Activated CD8-positive, alpha-beta memory T cell treated with anti-CD3 and anti-CD28 coated beads for 1 hour (primary cell): ENCODE data around the gene NKX2-3.

Experiments used
- DNase-seq, 2 donors: peaks; one replicate each; pipeline ENCODE4 v3.0.0-alpha.2; 2020; ENCODE audit warnings: low read depth in 1 of 2; ENCODE audit errors: extremely low read depth in 1 of 2

The NKX2-3 gene

DNA sequence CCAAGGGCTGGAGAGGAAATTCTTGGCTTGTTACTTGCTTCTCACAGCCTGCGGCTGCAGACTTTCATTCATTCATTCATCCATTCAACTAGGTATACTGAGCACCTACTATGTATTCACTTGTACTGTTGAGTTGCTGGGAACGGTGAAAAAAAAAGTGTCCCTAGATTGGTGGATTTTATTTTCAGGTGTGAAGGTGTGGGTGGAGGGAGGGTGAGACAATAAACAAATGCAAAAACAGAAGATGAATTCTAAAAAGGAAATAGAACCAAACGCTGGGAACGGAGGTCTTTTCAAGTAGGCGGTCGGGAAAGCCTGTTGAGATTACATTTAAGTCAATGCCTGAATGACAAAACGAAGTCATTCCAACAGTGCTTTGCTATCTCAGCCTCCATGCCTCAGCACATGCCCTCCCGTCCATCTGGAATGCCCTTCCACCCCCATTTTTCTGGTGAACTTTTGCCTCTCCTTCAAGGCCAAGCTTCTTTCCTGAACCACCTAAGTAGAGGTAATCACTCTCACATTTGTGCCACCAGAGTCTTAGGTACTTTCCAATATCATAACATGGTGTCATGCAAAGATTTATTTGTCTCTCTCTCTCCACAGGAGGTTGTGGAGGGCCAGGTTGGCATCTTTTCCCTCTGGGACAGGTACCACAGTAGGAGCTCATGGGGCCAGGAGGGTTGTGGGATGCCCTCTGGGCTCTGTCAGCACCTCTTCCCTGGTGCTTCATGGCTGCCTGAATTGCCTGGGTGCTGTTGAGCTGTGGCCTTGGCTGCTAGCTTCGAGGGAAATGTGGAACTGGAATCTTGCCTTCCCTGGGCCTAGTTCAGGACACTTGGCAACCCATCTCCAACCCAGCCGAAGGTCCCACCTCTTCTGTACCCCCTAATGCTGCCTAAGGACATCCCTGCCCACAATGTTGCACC, 5.5 kb downstream of the NKX2-3 start:
- no peak for DNase-seq

DNA sequence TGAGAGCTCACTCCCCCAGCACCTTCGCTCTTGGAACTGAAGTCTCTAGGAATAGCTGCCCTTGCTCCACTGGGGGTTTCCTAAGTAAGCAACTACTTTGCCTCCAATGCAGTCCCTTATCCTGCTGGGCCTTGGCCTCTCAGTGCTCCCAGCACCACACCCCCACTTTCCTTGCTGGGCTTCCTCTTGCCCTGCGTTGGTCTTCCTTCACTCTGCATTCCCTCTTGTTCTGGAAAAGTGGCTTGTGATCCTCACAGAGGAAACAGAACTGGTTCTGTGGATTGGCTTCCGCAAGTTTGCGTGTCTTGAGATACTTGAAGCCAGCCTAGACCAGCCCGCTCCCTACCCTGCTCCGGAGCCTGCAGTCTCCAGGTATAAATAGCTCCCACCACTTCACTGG, 6.4 kb downstream of the NKX2-3 start:
- no peak for DNase-seq

DNA sequence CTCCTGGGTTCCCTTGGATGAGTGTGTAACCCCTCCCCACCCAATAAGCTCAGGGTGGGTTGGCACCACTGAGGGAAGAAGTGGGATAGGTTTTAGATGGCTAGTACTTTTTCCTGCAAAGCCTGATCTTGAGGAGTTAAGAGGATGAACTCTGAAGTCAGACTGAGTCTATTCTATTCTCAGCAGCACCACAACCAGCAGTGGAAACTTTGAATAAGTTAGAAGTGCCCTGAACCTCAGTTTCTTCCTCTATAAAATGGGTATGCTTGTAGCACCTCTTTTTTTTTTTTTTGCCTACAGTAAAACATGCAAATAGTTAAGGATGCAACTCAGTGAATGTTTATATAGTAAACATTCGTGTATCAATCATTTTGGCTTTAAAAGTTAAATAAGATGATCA, 7.1 kb downstream of the NKX2-3 start:
- DNase-seq = no peak

DNA sequence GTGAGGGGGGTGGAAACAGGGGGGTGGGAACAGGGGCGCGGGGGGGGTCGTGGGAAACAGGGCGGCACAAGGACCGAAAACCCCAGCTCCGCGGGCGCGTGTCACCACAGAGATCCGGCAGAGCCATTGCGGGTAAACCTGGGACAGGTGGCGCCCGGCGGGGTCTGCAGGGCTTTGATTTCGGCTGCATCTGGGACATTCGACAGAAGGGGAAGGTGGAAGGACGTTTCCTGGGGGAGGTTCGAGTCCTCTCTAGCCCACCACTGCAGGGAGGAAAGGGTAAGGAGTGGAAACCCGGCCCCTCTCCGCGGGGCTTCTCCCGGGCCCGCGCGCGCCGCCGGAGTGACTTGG, 7.5 kb downstream of the NKX2-3 start:
- DNase-seq = no peak

DNA sequence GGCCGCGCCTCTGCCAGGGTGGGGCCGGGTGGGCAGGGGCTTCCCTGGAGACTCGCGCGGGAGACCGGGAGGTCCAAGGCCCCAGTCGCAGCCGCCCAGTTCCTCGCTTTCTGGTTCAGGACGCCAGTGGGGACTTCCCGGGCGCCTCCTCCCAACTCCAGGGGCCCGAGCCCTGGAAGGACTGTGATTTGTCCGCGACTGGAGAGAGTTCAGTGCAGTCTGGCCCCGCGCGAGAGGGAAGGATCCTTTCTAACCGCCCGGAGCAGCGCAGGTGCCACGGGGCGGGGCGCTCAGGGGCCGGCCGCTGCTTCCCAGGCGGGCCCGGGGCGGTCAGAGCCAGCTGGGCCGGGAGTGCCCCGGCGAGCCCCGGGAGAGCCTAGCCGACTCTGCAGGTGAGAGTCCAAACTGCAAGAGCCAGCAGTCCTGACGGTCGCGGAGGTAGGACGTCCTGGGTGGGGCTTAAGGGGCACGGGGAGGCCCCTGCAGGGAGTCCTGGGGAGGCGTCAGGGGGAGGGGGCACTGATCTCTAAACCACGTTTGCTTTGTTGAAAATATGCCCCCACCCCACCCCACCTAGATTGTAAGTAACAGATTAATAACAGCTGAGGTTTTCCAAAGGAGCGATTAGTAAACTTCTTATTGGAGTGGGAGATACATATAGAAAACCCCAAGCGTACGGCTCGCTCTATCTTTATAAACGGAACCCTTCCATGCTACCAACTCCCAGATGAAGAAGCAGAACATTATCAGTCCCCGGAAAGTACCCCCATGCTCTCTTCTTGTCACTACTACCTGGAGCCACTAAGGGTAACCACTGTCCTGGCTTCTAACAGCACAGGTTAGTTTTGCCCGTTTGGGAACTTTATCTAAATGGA, 8.2 kb downstream of the NKX2-3 start:
- DNase-seq = no peak

DNA sequence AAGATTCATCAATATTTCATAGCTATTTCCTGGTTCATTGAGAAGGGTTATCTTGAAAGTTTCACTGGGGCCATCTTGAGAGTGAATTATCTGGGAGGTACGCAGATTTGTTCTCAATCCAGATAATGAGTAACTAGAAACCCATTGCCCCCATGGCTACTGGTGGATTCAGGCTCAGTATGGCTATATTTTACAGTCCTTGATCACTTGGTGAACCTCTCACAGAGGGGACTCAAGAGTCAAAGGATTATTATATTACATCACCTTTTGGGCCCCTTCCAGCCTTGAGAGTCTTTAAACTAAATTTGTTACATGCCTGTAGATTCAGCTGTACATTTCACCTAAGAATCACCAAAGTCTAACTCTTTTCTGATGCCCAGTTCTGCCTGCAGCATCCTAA, 11.6 kb downstream of the NKX2-3 start:
- no peak for DNase-seq

DNA sequence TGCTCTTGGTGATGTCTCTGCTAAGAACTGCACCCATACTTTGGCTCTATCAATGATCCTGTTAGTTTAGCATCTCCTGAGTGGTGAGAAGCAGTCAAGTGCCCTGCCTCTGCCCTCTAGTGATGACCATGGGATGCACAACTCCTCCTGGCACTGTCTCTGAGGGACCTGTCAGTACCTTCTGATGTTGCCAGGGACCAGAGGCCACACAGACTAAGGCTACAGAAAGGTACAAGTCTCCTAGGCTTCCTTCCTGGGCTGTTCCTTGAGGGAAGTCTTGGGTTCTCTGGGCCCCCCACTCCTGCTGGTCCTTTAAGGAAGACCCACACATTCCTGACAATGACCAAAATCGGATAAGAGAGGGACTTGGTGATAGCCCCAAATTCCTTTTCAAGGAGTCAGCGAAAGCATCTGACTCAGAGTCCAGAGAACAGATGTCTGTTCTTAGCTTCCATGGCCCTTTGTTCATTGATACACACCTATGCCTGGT, 15.3 kb downstream of the NKX2-3 start:
- DNase-seq = no peak

DNA sequence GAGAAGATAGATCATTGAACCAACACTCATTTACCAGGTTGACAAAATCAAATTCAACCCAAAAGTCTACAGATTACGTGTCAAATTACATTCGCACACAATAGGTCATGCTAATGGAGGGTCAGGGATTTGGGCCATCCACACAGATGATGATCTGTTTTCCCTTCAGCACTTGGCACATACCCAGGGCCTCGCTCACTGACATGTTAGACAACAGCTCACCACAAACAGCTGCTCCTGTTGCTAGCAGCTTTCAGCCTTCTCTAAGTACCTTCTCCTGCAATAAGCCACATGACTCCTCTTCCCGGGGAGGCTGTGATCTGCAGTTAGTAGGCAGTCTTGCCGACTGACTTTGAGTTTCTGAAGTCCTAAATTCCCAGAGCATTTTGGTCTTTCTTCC, 18.4 kb downstream of the NKX2-3 start:
- no peak for DNase-seq

DNA sequence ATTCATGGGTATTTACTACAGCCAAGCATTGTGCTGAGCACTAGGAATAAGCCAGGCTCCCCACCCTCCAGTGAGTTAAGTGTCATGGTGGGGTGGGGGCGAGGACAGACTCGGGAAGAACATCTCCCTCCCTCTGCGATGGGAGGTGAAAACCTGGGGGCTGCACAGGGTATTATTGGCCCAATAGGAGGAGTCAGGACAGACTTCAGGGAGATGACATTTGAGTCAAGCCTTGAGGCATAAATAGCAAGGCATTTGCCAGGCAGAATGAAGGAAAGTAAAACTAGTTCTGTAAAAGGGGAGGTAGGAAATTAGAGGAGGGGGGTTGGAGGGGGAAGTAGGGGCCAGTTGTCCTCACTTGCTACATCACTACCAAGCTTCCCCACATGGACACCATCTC, 18.9 kb downstream of the NKX2-3 start:
- no peak for DNase-seq

DNA sequence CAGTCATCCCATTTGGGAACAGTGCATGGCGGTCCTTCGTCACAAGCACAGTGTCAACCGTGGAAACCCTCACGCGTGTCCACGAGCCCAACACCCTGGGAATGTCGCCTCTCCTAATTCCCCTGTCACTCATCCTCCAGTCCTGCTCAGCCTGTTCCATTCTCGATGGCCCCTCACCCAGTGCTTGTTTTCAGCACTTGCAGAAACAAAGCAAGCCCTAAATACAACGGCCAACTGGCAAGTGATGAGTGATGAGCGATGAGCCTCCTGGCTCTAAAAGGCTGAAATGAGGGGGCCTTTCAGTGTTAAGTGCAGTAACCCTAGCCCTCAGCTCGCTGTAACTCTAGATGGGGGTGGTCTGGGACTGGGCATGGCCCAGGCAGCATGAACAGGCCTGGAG, 22.6 kb downstream of the NKX2-3 start:
- DNase-seq = no peak

DNA sequence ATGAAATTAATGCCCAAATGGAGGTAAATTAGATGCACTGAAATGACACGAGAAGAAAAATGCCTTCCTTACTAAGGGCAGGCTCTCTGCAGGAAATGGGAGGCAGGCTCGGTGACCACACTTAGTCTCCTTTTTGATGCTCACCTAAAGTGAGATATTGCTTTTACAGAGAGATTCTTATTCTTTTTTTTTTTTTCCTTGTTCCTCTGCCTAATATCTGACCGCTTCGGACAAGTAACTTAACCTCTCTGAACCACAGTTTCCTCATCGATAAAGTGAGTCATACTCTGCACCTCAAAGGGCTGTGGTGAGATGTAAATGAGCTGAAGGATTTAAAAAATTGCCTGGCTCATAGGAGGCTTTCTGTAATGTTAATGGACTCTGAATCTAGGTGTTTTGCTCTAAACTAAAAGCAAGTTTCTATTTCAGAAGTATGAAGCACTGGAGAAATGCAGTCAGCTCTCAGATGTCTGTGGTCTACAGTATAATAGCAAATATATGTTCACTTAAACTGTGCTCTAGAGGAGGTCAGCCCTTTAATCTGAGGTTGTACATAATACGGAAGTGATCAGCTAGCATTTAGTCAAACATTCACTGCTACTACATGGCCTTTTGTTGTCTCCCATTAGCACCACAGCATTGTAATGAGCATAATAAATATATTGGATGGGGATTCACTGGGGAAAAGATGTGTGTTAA, 23.2 kb downstream of the NKX2-3 start:
- DNase-seq = no peak

DNA sequence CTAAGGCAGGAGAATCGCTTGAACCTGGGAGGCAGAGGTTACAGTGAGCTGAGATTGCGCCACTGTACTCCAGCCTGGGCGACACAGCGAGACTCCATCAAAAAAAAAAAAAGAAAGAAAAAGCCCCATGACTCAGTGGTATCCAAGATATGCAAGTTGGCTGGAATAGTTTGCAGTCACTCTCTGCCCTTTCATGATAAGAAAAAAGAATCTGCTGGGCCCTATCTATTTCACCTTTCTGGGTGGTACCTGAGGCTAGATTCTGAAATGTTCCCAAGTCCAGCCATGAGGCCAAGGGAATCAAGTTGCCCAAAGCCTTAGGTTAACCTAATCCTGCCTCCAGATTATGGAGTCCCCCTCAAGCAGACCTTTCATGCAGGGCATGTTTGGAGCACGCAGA, 24.3 kb downstream of the NKX2-3 start:
- no peak for DNase-seq

DNA sequence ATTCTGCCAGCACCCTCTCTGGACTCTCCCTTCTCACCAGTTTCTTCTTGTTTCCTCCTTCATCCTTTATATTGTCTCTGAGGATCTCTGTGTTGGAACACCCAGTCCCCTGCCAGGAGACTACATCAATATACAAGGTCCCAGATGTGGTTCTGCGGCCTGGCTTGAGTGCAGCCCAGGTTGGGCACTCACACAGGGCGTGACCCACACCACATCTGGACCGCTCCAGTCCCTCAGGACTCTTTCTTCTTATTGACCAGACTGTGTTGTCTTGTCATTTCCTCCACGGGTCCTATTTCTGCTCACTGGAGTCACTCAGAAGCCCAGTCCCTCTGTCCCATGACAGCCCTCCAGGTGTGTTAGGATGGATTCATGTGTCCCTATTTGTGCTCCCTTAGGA, 26.0 kb downstream of the NKX2-3 start:
- DNase-seq = no peak

DNA sequence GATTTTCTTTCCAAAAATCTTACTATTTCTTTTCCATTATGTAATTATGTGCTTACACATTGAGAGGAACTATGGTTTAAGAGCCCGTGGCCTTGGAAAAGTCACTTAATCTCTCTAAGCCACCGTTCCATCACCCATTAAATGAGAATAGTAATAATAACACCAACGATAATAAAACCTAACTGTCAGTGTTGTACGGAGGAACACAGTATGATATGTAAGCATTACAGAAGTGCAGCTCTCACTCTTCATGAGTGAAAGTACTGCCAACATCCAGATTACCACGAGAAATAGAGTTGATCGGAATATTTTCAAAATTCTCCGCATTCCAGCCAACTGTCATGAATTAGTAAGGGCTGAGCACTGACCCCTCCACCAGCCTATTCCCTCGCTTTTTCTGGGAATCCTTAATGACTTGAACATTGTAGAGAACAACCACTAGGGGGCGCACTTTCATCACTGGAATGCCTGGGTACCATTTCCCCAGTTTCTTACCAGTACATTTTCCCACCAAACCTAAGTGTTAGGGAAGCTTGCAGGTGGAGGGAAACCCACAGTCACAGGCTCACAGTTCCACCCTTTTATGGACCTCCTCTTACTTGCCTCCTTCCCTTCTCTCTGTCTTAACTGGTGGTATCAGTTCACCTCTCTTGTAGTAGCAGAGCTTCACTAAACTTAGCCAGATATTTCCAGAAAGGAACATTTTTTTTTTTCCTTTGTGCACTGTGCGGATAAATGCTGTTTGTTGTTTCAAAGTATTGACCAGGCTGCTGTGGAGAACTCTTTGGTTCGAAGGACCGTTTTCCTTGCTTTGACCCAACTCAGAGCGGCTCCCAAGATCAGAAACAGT, 27.8 kb downstream of the NKX2-3 start:
- DNase-seq = peak in 1 of 2 donors; percentile 14

DNA sequence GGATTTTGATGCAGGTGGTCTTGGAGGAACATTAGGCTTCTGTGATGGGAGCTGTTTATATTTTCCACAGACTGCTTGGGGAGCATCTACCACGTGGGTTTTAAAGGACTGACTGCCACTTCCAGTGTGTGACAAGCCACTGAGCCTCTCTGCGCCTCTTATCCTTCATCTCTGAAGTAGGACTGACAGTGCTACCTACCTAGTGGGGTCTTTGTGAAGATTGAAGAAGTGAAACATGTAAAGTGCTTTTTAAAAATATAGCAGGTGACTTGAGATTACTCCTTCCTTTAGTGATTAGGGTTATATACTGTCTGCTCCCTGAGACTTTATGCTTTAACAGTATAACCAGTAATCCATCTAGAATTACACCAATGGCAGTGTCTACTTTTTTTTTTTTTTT, 29.9 kb downstream of the NKX2-3 start:
- DNase-seq = no peak

DNA sequence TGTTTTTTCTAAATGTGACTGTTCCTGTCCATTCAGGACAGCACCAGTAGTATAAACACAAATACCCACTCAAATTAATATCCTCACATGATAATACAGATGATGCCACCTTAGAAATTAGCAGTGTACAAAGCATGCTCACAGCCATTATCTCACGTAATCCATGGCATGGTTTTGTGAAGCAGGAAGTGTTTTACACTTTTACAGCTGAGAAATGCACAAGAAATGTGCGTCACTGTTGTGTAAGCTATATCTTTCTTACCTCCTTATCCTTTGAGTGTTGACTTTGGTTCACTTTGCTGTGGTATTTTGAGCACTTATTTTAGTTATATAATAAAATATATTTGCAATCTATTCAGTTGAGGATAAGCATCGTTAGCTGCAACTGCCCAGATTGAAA, 31.6 kb downstream of the NKX2-3 start:
- no peak for DNase-seq

DNA sequence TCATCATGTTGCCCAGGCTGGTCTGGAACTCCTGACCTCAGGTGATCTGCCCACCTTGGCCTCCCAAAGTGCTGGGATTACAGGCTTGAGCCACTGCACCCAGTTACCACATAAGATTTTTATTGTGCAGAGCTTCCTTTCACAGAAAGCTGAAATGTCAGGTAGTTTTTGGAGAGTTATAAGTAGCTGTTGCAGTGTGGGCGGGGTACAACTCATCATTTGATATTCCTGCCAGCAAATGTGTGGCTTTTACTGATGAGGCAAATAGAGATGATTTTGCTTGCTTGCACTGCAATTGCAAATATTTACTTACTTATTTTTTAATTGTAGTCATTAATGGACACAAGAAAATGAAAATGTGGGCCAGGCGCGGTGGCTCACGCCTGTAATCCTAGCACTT, 32.4 kb downstream of the NKX2-3 start:
- no peak for DNase-seq

DNA sequence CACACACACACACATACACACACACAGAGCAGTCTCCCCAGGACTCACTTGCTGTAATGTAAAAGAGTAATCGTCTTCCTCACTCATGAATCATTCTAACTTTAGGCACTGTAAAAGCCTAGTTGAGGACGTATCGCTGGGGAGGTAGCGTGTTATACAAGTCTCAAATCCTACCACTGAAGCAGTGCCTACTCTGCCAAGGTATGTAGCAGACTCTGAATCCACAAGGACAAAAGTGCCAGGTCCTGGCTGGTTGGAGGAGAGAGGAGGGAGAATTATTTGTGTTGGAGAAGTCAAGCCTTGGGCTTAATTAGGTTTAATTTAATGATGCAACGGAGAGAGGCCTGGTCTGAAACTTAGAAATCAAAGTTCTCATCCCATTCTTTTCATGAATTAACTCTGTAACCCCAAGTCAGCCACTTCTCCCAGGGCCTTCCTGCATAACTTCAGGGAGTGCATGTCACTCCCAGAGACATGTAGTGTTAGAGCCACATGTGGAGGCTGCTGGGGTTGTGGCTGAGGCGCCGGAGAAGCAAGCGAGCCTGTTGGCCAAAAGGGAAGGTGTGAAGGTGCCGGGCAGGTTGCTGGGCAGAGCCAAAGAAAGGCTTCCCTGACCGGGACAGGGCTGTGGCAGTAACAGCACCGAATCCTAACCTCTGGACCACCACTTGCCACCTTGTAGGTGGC, 36.7 kb downstream of the NKX2-3 start:
- DNase-seq = no peak

DNA sequence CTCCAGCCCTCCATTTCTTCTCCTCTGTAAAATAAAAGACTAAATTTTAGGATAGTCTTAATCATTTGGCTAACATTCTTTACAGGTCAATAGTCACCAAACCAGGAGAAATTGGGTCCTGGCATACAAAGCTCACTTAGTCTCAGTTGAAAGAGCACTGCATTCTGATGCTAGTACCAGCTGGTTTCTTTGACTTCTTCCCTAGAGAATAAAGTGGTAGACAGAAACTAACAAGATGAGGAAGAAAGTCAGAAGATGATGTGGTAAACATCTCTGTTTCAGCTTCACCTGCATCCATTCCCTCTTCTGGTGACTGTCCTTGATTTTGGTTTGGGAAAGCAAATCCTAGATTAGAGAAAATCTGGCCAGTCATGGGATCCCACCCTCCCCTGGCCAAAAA, 37.2 kb downstream of the NKX2-3 start:
- DNase-seq = no peak

DNA sequence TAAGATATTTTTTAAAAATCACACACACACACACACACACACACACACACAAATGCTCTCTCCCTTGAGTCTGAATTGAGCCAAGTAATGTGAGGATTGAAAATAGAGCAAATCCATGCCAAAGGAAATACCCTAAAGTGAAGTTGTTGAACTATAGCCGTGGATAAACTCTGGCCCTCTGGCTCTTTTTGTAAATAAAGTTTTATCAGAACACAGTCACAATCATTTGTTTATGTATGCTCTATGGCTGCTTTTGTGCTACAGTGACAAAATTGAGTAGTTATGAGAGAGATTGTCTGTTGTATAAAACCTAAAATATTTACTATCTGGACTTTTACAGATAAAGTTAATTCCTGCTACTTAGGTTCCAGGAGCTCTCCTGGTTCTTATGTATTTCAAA, 39.1 kb downstream of the NKX2-3 start:
- no peak for DNase-seq
